Skin epidermis (tissue), 12 donors: Measurements from ENCODE around the gene LDLRAD4.
"Not testable (repeated sequence)": the region's sequence is repeated elsewhere in the genome, so short reads cannot be mapped to it uniquely, and the experiment has no call there.

Source experiments
- H3K27ac ChIP-seq, 21 experiments: fragments of 200-600 bp; sonication (generic) in 11 of 21; one replicate each; pipeline ENCODE4 v1.5.0; 2020; ENCODE audit warnings: mild to moderate bottlenecking in 3 of 21, inconsistent platforms in 2 of 21, moderate library complexity in 2 of 21
- H3K4me3 ChIP-seq, 7 experiments: fragments of 200-600 bp; sonication (generic) in 2 of 7; one replicate each; pipeline ENCODE4 v1.5.0; 2020; ENCODE audit warnings: inconsistent platforms in 2 of 7, mild to moderate bottlenecking in 2 of 7, moderate library complexity in 1 of 7

Gene LDLRAD4

GRCh38 chr18:13480571-13481255, 262.2 kb downstream of the LDLRAD4 start:
- Histone ChIP-seq H3K4me3 (no peak overlapping the region), H3K27ac (no peak overlapping the region)

- H3K27ac ChIP-seq: no peak overlapping the region
These were observed 262.8 kb downstream of the LDLRAD4 start for GRCh38 chr18:13481331-13481730.

GRCh38 chr18:13481820-13482617, 263.5 kb downstream of the LDLRAD4 start:
- Histone ChIP-seq H3K27ac (no peak overlapping the region), H3K4me3 (no peak overlapping the region)

More at GRCh38 chr18:13481331-13481730, 262.8 kb downstream of the LDLRAD4 start:
- no peak overlapping the region for H3K4me3 ChIP-seq

GRCh38 chr18:13482618-13482945, 264.0 kb downstream of the LDLRAD4 start:
- Histone ChIP-seq H3K4me3 (no peak overlapping the region), H3K27ac (no peak overlapping the region)

- no peak overlapping the region for H3K27ac ChIP-seq
- no peak overlapping the region for H3K4me3 ChIP-seq
These were observed 265.0 kb downstream of the LDLRAD4 start for GRCh38 chr18:13483316-13484270.

- no peak overlapping the region for H3K27ac ChIP-seq
- no peak overlapping the region for H3K4me3 ChIP-seq
These were observed 266.6 kb downstream of the LDLRAD4 start for GRCh38 chr18:13485182-13485581.

GRCh38 chr18:13485604-13486003, 267.0 kb downstream of the LDLRAD4 start:
- H3K27ac ChIP-seq: no peak overlapping the region

GRCh38 chr18:13486284-13486683, 267.7 kb downstream of the LDLRAD4 start:
- H3K27ac ChIP-seq: peak overlapping the region in 1 of 21 experiments; percentile 38
- H3K4me3 ChIP-seq: no peak overlapping the region

More at GRCh38 chr18:13485604-13486003, 267.0 kb downstream of the LDLRAD4 start:
- H3K4me3 ChIP-seq: no peak overlapping the region

GRCh38 chr18:13486686-13487085, 268.1 kb downstream of the LDLRAD4 start:
- no peak overlapping the region for H3K4me3 ChIP-seq
- peak overlapping the region in 1 of 21 experiments; percentile 38 for H3K27ac ChIP-seq

- Histone ChIP-seq H3K4me3 (no peak overlapping the region), H3K27ac (peak overlapping the region in 1 of 21 experiments; percentile 38)
These were observed 268.7 kb downstream of the LDLRAD4 start for GRCh38 chr18:13487237-13487636.

GRCh38 chr18:13488281-13488929, 269.8 kb downstream of the LDLRAD4 start:
- no peak overlapping the region for H3K27ac ChIP-seq

GRCh38 chr18:13489303-13489702, 270.7 kb downstream of the LDLRAD4 start:
- H3K27ac ChIP-seq: not testable (repeated sequence)

More at GRCh38 chr18:13488281-13488929, 269.8 kb downstream of the LDLRAD4 start:
- H3K4me3 ChIP-seq: no peak overlapping the region

GRCh38 chr18:13491138-13491537, 272.6 kb downstream of the LDLRAD4 start:
- H3K27ac ChIP-seq: no peak overlapping the region
- no peak overlapping the region for H3K4me3 ChIP-seq

More at GRCh38 chr18:13489303-13489702, 270.7 kb downstream of the LDLRAD4 start:
- not testable (repeated sequence) for H3K4me3 ChIP-seq

- no peak overlapping the region for H3K27ac ChIP-seq
- H3K4me3 ChIP-seq: no peak overlapping the region
These were observed 273.8 kb downstream of the LDLRAD4 start for GRCh38 chr18:13492314-13492713.

- Histone ChIP-seq H3K4me3 (no peak overlapping the region), H3K27ac (no peak overlapping the region)
These were observed 274.5 kb downstream of the LDLRAD4 start for GRCh38 chr18:13493079-13493478.

GRCh38 chr18:13493725-13494124, 275.2 kb downstream of the LDLRAD4 start:
- Histone ChIP-seq H3K4me3 (no peak overlapping the region), H3K27ac (no peak overlapping the region)

- H3K27ac ChIP-seq: no peak overlapping the region
- no peak overlapping the region for H3K4me3 ChIP-seq
These were observed 276.4 kb downstream of the LDLRAD4 start for GRCh38 chr18:13494871-13495445.

- Histone ChIP-seq H3K27ac (no peak overlapping the region), H3K4me3 (no peak overlapping the region)
These were observed 277.4 kb downstream of the LDLRAD4 start for GRCh38 chr18:13495961-13496360.

GRCh38 chr18:13496691-13497281, 278.2 kb downstream of the LDLRAD4 start:
- no peak overlapping the region for H3K27ac ChIP-seq

More at GRCh38 chr18:13496691-13497281, 278.2 kb downstream of the LDLRAD4 start:
- H3K4me3 ChIP-seq: no peak overlapping the region
